NCI-H82 (cell line): ENCODE results near the gene IMMP2L.
"Not testable (repeated sequence)": the region's sequence is repeated elsewhere in the genome, so short reads cannot be mapped to it uniquely, and the experiment has no call there.

Experiments used
- DNase-seq: peaks from one replicate; lab custom pipeline; 2025; lab: John Stamatoyannopoulos, UW

The IMMP2L gene

DNA sequence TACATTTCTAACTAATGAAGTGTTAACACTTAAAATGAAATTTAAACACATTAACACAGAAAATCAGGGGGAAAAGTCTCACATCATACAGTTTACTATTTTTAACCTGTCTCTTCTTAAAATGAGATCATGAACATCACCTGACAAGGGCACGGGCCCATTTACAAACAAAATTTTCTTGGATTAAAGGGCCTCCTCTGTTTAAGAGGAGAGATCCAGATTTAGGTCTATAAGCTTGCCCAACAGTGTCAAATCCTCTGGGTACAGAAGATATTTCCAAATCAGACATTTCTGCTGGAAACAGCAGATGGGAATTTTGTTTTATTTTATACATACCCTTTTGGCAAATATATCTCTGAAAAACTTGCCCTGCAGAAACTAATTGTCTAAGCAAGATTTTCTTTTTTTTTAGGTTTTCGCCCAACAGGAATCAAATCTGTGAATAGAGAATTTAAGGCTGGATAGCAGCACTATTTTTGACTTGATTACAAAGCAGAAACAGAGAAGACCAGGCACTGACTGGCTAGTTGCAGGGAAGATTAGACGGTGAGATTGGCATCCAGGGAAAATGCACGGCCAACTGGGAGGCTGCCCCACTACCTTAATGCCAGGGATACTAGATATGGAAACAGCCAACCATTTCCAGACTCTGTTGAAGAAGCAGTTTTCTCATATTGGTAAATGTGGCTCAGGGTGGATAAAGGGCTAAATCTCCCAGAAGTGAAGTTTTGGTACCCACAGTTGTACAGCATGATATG is 298.0 kb downstream of the IMMP2L start:
- DNase-seq: no peak

DNA sequence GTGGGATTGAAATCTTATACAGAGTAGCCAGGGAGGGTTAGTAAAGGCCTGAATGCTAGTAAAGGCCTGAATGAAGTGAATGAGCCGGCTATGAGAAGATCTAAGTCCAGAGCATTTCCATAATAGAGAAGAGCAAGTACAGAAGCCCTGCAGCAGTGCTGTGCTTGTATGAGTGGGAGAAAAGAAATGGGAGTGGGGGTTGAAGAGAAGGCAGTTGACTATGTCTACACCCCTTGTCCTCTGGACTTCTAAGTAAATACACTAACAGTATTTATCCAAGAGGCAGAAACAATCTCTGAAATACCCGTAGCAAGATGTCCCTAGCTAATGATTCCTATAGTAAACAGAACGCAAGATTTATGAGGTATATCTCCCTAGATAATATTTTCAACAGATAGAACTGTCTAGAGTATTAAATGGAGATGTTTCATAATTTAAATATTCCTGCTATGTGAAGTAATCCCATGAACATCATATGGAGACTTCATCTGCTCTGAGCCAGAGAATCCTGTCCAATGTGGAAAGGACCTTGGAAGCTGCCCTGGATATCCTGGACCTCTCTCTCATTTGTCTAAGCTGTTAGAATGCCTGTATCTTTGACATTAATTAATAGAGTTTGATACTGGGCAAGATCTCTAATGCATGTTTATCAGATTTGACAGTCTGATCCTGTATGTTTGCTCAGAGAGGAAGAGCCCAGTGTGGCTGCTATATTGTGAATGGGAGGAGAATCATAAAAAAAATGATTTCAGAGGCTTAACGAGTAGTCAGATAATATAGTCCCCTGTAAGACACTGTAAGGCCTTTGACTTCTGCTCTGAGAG is 299.8 kb downstream of the IMMP2L start:
- DNase-seq: no peak

DNA sequence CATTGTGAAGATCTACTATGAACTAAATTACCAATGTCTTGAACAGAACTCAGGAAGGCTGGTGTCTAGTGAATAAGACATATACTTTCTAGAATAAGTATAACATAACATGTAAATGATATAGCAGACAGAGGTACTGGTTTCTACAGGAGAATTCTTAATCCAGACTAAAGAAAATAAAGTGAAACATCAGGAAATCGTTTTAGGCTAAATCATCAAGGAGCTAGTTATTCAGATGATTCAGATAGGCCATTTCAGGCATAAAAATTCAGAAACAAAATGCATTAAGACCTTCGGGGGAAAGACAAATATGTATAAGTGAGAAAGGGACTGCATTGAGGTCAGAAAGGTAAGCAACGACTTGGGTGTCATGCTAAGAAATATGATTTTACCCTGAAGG is 300.8 kb downstream of the IMMP2L start:
- DNase-seq: no peak

GRCh38 chr7:111259991-111260390 is 302.3 kb downstream of the IMMP2L start:
- no peak for DNase-seq

GRCh38 chr7:111256391-111256790 is 305.9 kb downstream of the IMMP2L start:
- DNase-seq: no peak

DNA sequence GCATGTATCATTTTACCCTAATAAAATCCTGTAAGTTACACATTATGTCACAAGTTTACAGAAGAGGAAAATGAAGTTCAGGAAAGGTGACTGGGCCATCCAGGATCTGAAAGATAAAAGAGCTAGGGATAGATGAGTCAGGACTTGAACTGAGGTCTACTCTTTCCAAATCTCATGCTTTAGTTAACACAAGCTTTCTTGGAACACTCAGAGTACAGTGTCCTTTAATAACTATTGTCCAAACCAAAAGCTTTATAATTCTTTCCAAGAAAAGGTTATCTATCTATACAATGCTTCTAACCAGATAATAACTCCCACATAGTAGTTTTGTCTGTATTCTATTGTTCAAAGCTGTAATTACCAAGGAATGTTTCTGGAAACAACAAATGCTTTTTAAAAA is 306.7 kb downstream of the IMMP2L start:
- DNase-seq: no peak

GRCh38 chr7:111251365-111251764 is 310.9 kb downstream of the IMMP2L start:
- DNase-seq: not testable (repeated sequence)

DNA sequence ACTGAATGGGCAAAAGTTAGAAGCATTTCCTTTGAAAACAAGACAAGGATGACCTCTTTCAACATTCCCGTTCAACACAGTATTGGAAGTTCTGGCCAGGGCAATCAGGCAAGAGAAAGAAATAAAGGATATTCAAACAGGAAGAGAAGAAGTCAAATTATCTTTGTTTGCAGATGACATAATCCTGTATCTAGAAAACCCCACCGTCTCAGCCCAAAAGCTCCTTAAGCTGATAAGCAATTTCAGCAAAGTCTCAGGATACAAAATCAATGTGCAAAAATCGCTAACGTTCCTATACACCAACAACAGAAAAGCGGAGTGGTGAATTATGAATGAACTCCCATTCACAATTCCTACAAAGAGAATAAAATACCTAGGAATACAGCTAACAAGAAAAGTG is 312.5 kb downstream of the IMMP2L start:
- DNase-seq: not testable (repeated sequence)

DNA sequence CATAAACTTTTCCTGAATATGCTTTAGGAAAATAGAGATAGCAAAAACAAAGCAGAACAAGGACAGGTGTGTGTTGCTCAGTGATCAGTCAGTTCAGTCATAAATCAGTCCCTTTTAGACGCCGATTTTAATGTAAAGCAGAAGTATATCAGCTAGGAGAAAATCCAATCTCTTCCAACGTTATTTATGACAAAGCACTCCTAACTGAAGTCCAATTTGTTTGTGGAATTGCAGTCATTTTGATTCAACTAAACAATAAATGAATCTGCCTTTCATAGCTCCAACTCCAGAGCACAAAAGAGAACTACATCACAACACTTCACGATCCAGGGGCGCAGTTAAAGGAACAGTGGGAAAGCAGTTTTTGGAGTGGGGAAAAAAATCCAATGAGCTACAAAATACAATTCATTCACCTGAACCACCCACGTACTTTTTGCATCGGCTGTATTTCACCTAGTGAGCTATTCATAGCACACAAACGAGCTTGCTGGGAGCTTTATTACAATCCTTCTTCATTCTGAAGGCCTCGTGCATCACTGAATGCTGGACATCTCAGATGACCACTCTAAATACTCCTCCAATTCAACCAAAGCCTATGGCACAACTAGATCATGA is 320.0 kb downstream of the IMMP2L start:
- no peak for DNase-seq

DNA sequence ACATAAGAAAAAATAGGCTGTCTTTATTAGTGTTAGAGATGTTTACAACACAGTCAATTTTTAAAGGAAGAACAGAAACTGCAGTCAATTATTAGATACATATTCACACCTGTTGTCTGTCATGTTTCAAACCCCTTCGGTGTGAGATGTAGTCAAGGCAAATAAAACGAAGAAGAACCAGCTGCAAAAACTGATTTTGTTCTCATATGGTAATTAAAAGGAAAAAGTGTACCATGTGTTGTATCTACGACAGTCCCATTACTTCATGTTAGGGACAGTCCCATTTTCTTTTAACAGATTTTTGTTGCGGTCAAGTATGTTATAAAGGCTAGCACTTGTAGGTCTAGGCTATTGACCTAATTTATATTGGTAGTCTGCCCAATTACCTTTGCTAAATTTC is 321.9 kb downstream of the IMMP2L start:
- no peak for DNase-seq

- no peak for DNase-seq
Measured at GRCh38 chr7:111239437-111239836, 322.9 kb downstream of the IMMP2L start.

GRCh38 chr7:111238886-111239285 is 323.4 kb downstream of the IMMP2L start:
- DNase-seq: no peak

GRCh38 chr7:111235709-111236108 is 326.6 kb downstream of the IMMP2L start:
- DNase-seq: no peak

- DNase-seq: no peak
Measured at GRCh38 chr7:111232249-111233084, 329.8 kb downstream of the IMMP2L start.

DNA sequence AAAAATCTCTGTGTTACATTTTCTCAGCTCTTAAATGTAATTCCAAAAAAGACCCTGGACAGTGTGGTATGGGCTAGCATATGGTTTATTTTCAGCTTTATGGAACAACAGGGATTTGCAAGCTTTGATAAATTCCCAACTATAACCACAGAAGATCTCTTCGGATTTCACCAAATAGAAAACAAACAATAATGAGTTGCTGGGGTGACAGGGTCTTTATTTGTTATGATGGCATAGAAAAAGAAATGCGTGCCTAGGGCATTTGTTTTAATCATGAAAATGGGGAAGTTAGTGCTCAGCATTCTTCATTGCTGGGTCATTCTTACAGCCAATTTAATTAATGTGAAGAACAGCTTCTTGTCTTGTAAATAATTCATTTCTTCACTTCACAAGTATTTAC is 332.4 kb downstream of the IMMP2L start:
- no peak for DNase-seq

- DNase-seq: no peak
Measured at GRCh38 chr7:111229181-111229740, 333.0 kb downstream of the IMMP2L start.

DNA sequence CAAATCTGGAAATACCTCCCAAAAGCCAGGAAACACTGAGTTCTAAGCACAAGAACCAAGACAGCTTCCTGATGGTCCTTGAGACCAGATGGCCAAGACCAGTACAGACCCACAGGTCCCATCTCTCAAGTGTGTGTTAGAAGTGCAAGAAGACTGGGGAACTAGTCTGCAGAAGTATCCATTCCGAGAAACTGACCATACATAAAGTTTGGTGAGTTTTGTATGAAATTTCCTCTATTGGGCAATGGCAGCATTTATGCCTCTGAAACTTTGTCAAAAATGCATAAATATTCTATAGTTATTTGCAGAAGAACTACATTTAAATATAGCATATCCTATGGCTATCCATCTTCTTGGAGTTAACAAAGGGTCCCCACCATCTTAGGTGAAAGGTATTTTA is 333.9 kb downstream of the IMMP2L start:
- no peak for DNase-seq

DNA sequence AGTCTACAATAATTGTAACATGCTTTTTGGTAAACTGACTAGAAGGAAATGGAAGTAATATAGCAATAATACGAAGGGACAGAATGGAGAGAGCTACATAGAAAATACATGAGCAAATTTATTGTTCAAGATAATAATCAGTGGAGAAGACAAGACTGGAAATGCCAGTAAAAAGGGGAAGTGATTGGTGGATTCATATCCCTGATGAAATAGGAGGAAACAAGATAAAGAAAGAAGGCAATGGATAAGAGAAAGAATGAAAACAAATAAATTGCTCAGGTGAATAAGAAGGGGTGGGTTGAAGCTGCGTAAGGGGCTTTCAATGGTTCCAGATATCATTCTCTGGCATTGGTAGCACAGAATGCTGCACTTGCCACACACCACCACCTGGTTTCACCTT is 335.5 kb downstream of the IMMP2L start:
- no peak for DNase-seq

GRCh38 chr7:111224354-111225231 is 337.7 kb downstream of the IMMP2L start:
- DNase-seq: no peak

DNA sequence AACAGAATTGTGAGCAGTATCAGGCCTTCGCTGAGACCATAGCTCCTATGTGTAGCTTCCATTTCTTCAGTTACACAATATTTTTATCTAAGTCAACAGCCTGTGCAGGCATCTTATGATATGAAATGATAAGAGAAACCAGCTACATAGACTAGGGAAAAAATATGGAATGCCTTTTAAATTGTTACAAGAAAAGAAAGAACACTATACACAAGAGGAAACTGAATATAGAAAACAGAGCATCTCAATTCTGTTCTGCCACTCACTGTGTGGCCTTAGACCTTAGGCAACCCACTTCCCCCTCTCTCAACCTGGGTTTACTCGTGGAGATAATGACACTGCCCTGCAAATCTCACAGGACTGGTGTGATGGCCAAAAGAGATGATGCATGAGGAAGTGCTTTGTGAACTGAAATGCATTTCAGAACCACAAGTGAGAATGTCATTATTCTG is 338.5 kb downstream of the IMMP2L start:
- DNase-seq: peak; percentile 11

GRCh38 chr7:111215550-111215949 is 346.7 kb downstream of the IMMP2L start:
- DNase-seq: no peak
